DLD1 (cell line): Measurements from ENCODE around the gene TXNDC11.

Experiments used
- in situ Hi-C: cut with HindIII; loops from 2 replicates; pipeline ENCODE4 v1.10.0; 2017; ENCODE audit warnings: low sequenced_read_pairs

The TXNDC11 gene

GRCh38 chr16:11675561-11676511, 66.8 kb downstream of the TXNDC11 start:
- in situ Hi-C loops: no loop called here

- in situ Hi-C loops: no loop called here
Observed at GRCh38 chr16:11674818-11675560, 67.7 kb downstream of the TXNDC11 start.

- in situ Hi-C loops: no loop called here
Observed at GRCh38 chr16:11674001-11674817, 68.4 kb downstream of the TXNDC11 start.

- in situ Hi-C loops: no loop called here
Observed at GRCh38 chr16:11673091-11674000, 69.3 kb downstream of the TXNDC11 start.

GRCh38 chr16:11672206-11673090, 70.2 kb downstream of the TXNDC11 start:
- in situ Hi-C loops: no loop called here

- in situ Hi-C loops: no loop called here
Observed at GRCh38 chr16:11671676-11672075, 71.0 kb downstream of the TXNDC11 start.

GRCh38 chr16:11671271-11671670, 71.4 kb downstream of the TXNDC11 start:
- in situ Hi-C loops: no loop called here

GRCh38 chr16:11670171-11671131, 72.2 kb downstream of the TXNDC11 start:
- in situ Hi-C loops: no loop called here

GRCh38 chr16:11669380-11670146, 73.1 kb downstream of the TXNDC11 start:
- in situ Hi-C loops: no loop called here

- in situ Hi-C loops: no loop called here
Observed at GRCh38 chr16:11668623-11669379, 73.9 kb downstream of the TXNDC11 start.

- in situ Hi-C loops: no loop called here
Observed at GRCh38 chr16:11667824-11668622, 74.6 kb downstream of the TXNDC11 start, which contains the start of gene SNN. SNN (plus strand) TSS chr16:11668455; CDS start chr16:11676060, 7,605 bp downstream.

- in situ Hi-C loops: no loop called here
Observed at GRCh38 chr16:11667221-11667823, 75.3 kb downstream of the TXNDC11 start.

- in situ Hi-C loops: no loop called here
Observed at GRCh38 chr16:11666103-11667055, 76.3 kb downstream of the TXNDC11 start.

- in situ Hi-C loops: no loop called here
Observed at GRCh38 chr16:11665071-11665491, 77.6 kb downstream of the TXNDC11 start.
